GM21381 (cell line): ENCODE data around the gene GAS2L2.
A peak's percentile ranks its signal among the peaks of the same experiment; 100 is the strongest.
"Not testable (repeated sequence)": the region's sequence is repeated elsewhere in the genome, so short reads cannot be mapped to it uniquely, and the experiment has no call there.

Experiments used
- ATAC-seq: cut with Tn5 transposase; IDR thresholded peaks from one replicate; pipeline ENCODE4 v1.9.1; 2021; ENCODE audit warnings: mild to moderate bottlenecking, moderate library complexity; ENCODE audit not compliant: unreplicated experiment

The GAS2L2 gene

GRCh38 chr17:35773679-35774425 is 20.8 kb upstream of the GAS2L2 start:
- ATAC-seq, result no peak

GRCh38 chr17:35773129-35773528 is 20.1 kb upstream of the GAS2L2 start:
- no peak for ATAC-seq

GRCh38 chr17:35769895-35770486 is 17.0 kb upstream of the GAS2L2 start:
- no peak for ATAC-seq

GRCh38 chr17:35768797-35769196 is 15.8 kb upstream of the GAS2L2 start:
- no peak for ATAC-seq

- no peak for ATAC-seq
Measured at GRCh38 chr17:35766903-35767510, 14.0 kb upstream of the GAS2L2 start.

GRCh38 chr17:35766489-35766877 is 13.4 kb upstream of the GAS2L2 start:
- no peak for ATAC-seq

- no peak for ATAC-seq
Measured at GRCh38 chr17:35765756-35766488, 12.9 kb upstream of the GAS2L2 start.

GRCh38 chr17:35765086-35765710 is 12.2 kb upstream of the GAS2L2 start:
- ATAC-seq, result no peak

- ATAC-seq, result peak; percentile 89
Measured at GRCh38 chr17:35764123-35764991, 11.3 kb upstream of the GAS2L2 start.

GRCh38 chr17:35763767-35764122 is 10.7 kb upstream of the GAS2L2 start:
- ATAC-seq, result no peak

- no peak for ATAC-seq
Measured at GRCh38 chr17:35761601-35762000, 8.6 kb upstream of the GAS2L2 start.

- no peak for ATAC-seq
Measured at GRCh38 chr17:35760587-35760986, 7.5 kb upstream of the GAS2L2 start, which contains the start of gene C17orf50. C17orf50 (plus strand) TSS chr17:35760887; CDS start chr17:35760942, 55 bp downstream.

GRCh38 chr17:35757243-35757642 is 4.2 kb upstream of the GAS2L2 start:
- ATAC-seq, result no peak

- no peak for ATAC-seq
Measured at GRCh38 chr17:35752471-35752870, 568 bp downstream of the GAS2L2 start.

GRCh38 chr17:35751541-35751940 is 1.5 kb downstream of the GAS2L2 start:
- not testable (repeated sequence) for ATAC-seq

- ATAC-seq, result no peak
Measured at GRCh38 chr17:35750526-35751395, 2.3 kb downstream of the GAS2L2 start.

GRCh38 chr17:35749560-35750412 is 3.3 kb downstream of the GAS2L2 start:
- ATAC-seq, result no peak

GRCh38 chr17:35748979-35749378 is 4.1 kb downstream of the GAS2L2 start:
- no peak for ATAC-seq
